Left ventricle myocardium inferior (tissue), 1 donor: Measurements from ENCODE around the gene KAZN. TPM values are rescaled to one million over a fixed set of nuclear protein-coding genes. Genes with fewer than 3 reads are reported as not detected.

ENCODE experiments used
- DNase-seq: peaks from one replicate; pipeline ENCODE4 v3.0.0-alpha.2; 2020
- H3K27ac ChIP-seq: fragments of 200-600 bp; replicated peaks from 2 replicates; pipeline ENCODE4 v1.8.0; 2021
- H3K27me3 ChIP-seq: fragments of 200-600 bp; 2 replicates; pipeline ENCODE4 v1.8.0; 2021; ENCODE audit warnings: low read depth
- H3K36me3 ChIP-seq: fragments of 200-600 bp; 2 replicates; pipeline ENCODE4 v1.8.0; 2021
- H3K4me1 ChIP-seq: fragments of 200-600 bp; 2 replicates; pipeline ENCODE4 v1.8.0; 2021
- H3K4me3 ChIP-seq: fragments of 200-600 bp; 2 replicates; pipeline ENCODE4 v1.8.0; 2021; ENCODE audit warnings: mild to moderate bottlenecking, moderate library complexity
- H3K9me3 ChIP-seq: fragments of 200-600 bp; replicated peaks from 2 replicates; pipeline ENCODE4 v1.8.0; 2021
- intact Hi-C: fragments of 100-400 bp; cut with micrococcal nuclease; formaldehyde crosslinking; loops from one replicate; pipeline ENCODE4 v1.11.0; 2022
- total RNA-seq: library from RNA; stranded (reverse); fragmentation: NEBNext Ultra II Directional; extraction: Animal tissue kit (Norgen Biotek cat#: 25700); gene quantifications from one replicate; pipeline ENCODE4 v1.2.1, GENCODE V29; 2021
- TF ChIP-seq, protein P1 (sequence below): fragments of 200-600 bp; IDR thresholded peaks from 2 replicates; pipeline ENCODE4 v1.8.0; 2021; ENCODE audit warnings: antibody characterized with exemption, mild to moderate bottlenecking, borderline replicate concordance
- donor health status: DM: no; HTN: yes; CAD: no; lungs with severe emphysema.

Gene KAZN
- total RNA-seq, 1 donor from 2014 or later: 2.2 TPM

DNA sequence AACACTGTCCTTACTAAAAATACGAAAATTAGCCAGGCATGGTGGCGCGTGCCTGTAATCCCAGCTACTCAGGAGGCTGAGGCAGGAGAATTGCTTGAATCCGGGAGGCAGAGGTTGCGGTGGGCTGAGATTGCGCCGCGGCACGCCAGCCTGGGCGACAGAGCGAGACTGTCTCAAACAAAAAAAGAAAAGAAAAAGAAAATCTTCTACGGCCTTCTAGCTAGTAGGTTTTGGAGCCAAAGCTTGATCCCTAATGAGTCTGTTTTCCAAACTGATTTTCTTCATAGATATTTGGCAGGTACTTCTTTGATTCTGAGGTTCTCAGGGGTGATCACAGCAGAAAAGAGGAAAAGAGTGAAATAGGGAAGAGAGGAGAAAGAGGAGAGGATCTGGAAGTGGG lies 372.7 kb downstream of the KAZN start:
- intact Hi-C loops: no loop called here
- peak overlapping the region; percentile 39 for H3K4me3 ChIP-seq
- TF ChIP-seq, protein P1, sequence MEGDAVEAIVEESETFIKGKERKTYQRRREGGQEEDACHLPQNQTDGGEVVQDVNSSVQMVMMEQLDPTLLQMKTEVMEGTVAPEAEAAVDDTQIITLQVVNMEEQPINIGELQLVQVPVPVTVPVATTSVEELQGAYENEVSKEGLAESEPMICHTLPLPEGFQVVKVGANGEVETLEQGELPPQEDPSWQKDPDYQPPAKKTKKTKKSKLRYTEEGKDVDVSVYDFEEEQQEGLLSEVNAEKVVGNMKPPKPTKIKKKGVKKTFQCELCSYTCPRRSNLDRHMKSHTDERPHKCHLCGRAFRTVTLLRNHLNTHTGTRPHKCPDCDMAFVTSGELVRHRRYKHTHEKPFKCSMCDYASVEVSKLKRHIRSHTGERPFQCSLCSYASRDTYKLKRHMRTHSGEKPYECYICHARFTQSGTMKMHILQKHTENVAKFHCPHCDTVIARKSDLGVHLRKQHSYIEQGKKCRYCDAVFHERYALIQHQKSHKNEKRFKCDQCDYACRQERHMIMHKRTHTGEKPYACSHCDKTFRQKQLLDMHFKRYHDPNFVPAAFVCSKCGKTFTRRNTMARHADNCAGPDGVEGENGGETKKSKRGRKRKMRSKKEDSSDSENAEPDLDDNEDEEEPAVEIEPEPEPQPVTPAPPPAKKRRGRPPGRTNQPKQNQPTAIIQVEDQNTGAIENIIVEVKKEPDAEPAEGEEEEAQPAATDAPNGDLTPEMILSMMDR: no peak
- H3K9me3 ChIP-seq: peaks cover 17% of the 10 kb centered on the region
- H3K27ac ChIP-seq: no peak overlapping the region
- no peaks in the 10 kb centered on the region for H3K36me3 ChIP-seq
- H3K4me1 ChIP-seq: peaks cover 45% of the 10 kb centered on the region
- DNase-seq: no peak
- no peaks in the 10 kb centered on the region for H3K27me3 ChIP-seq

GRCh38 chr1:14972107-14972506 lies 373.6 kb downstream of the KAZN start:
- no peak overlapping the region for H3K4me3 ChIP-seq

DNA sequence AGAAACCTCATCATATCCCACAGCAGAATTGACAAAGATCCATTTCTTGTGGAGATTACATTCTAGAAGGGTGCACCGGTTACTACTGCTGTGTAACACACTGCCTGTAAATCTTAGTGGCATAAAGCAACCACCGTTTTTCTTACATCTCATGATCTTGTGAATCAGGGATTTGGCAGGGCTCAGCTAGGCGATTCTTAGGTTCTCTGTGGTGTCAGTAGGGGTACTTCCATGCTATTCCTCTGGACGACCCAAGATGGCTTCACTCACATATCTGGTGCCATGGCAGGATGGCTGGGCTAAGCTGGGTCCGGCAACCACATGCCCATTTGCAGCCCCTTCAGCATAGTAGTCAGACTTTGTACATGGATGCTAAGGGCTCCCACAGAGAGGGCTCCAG lies 375.3 kb downstream of the KAZN start:
- H3K9me3 ChIP-seq: peaks cover 10% of the 10 kb centered on the region
- H3K4me1 ChIP-seq: peaks cover 36% of the 10 kb centered on the region
- TF ChIP-seq, protein P1: no peak
- no peaks in the 10 kb centered on the region for H3K36me3 ChIP-seq
- no peaks in the 10 kb centered on the region for H3K27me3 ChIP-seq
- H3K4me3 ChIP-seq: no peak overlapping the region
- DNase-seq: no peak
- H3K27ac ChIP-seq: no peak overlapping the region
- intact Hi-C loops: no loop called here

More at GRCh38 chr1:14972107-14972506, 373.6 kb downstream of the KAZN start:
- TF ChIP-seq, protein P1: no peak
- Histone ChIP-seq H3K27me3 (no peaks in the 10 kb centered on the region), H3K27ac (no peak overlapping the region), H3K4me1 (peaks cover 45% of the 10 kb centered on the region), H3K36me3 (no peaks in the 10 kb centered on the region), H3K9me3 (peaks cover 17% of the 10 kb centered on the region)
- intact Hi-C loops: no loop called here
- no peak for DNase-seq

- H3K9me3 ChIP-seq: peaks cover 10% of the 10 kb centered on the region
- no peaks in the 10 kb centered on the region for H3K27me3 ChIP-seq
- H3K27ac ChIP-seq: no peak overlapping the region
- no peak for DNase-seq
- TF ChIP-seq, protein P1: no peak
- no peaks in the 10 kb centered on the region for H3K36me3 ChIP-seq
- intact Hi-C loops: no loop called here
- no peak overlapping the region for H3K4me3 ChIP-seq
- peaks cover 30% of the 10 kb centered on the region for H3K4me1 ChIP-seq
Observed at GRCh38 chr1:14974361-14974760, 375.9 kb downstream of the KAZN start.

DNA sequence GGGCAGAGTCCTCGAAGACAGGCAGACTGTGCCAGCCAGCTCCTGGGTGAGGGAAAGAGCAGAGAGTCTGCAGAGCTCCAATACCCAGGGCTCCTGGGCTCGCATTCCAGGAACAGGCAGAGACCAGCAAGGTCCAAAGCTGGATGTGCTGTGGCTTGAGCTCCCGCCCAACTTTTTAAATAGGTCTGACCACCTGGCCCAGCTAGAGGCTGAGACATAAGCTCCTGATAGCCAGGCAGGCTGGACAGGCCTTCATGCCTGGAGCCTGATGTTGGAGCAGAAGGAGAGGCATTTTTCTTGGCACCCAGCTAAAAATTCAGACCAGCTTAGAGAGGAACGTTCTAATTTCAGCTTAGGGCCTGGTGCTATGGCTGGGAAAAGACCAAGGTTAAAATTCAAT lies 376.6 kb downstream of the KAZN start:
- intact Hi-C loops: no loop called here
- peaks cover 10% of the 10 kb centered on the region for H3K9me3 ChIP-seq
- no peak for DNase-seq
- H3K36me3 ChIP-seq: no peaks in the 10 kb centered on the region
- TF ChIP-seq, protein P1: no peak
- H3K27me3 ChIP-seq: no peaks in the 10 kb centered on the region
- no peak overlapping the region for H3K4me3 ChIP-seq
- H3K4me1 ChIP-seq: peaks cover 23% of the 10 kb centered on the region
- H3K27ac ChIP-seq: no peak overlapping the region

GRCh38 chr1:14976256-14976655 lies 377.8 kb downstream of the KAZN start:
- TF ChIP-seq, protein P1: no peak
- Histone ChIP-seq H3K4me1 (peaks cover 12% of the 10 kb centered on the region), H3K27ac (no peak overlapping the region), H3K4me3 (no peak overlapping the region), H3K9me3 (peaks cover 10% of the 10 kb centered on the region), H3K36me3 (no peaks in the 10 kb centered on the region), H3K27me3 (no peaks in the 10 kb centered on the region)
- intact Hi-C loops: no loop called here
- no peak for DNase-seq
